Brain microvascular endothelial cell (primary cell): ENCODE data around the gene MORF4L1.

Source experiments
- DNase-seq: peaks from one replicate; pipeline ENCODE4 v3.0.0-alpha.2; 2020
- H3K27ac ChIP-seq: fragments of 250-450 bp; sonication (Bioruptor Pico); 2 replicates; pipeline ENCODE4 v1.5.1; 2020; ENCODE audit warnings: mild to moderate bottlenecking, moderate library complexity
- H3K27me3 ChIP-seq: fragments of 250-450 bp; sonication (Bioruptor Pico); replicated peaks from 2 replicates; pipeline ENCODE4 v1.5.1; 2020; ENCODE audit warnings: mild to moderate bottlenecking
- H3K36me3 ChIP-seq: fragments of 250-450 bp; sonication (Bioruptor Pico); replicated peaks from 2 replicates; pipeline ENCODE4 v1.5.1; 2020; ENCODE audit warnings: mild to moderate bottlenecking
- H3K4me3 ChIP-seq: 2 replicates; pipeline ENCODE4 v1.5.1; 2011; ENCODE audit warnings: low read depth, mild to moderate bottlenecking, control low read depth, low read length, moderate library complexity
- CTCF ChIP-seq: IDR thresholded peaks from 2 replicates; pipeline ENCODE4 v1.5.1; 2011; ENCODE audit warnings: low read depth, mild to moderate bottlenecking, moderate library complexity, low read length, control low read depth, inconsistent platforms; ENCODE audit errors: missing control alignments
- in situ Hi-C: cut with HindIII; loops from 2 replicates; pipeline ENCODE4 v1.10.0; 2017; ENCODE audit warnings: low sequenced_read_pairs, low pct_ligation_motif_present

The MORF4L1 gene

GRCh38 chr15:78913012-78913411, 40.3 kb downstream of the MORF4L1 start:
- in situ Hi-C loops, result no loop called here

GRCh38 chr15:78914027-78914764, 41.5 kb downstream of the MORF4L1 start:
- peak; percentile 63 for TF ChIP-seq CTCF
- no peak for DNase-seq
- in situ Hi-C loops, result no loop called here
- peaks cover 59% of the 10 kb centered on the region for H3K36me3 ChIP-seq
- H3K4me3 ChIP-seq, result no peak overlapping the region
- H3K27me3 ChIP-seq, result no peaks in the 10 kb centered on the region
- H3K27ac ChIP-seq, result no peak overlapping the region

More at GRCh38 chr15:78913012-78913411, 40.3 kb downstream of the MORF4L1 start:
- no peak for DNase-seq
- Histone ChIP-seq H3K4me3 (no peak overlapping the region), H3K27ac (no peak overlapping the region), H3K27me3 (no peaks in the 10 kb centered on the region), H3K36me3 (peaks cover 57% of the 10 kb centered on the region)
- TF ChIP-seq CTCF, result no peak

GRCh38 chr15:78915341-78916087, 42.8 kb downstream of the MORF4L1 start:
- in situ Hi-C loops, result no loop called here
- no peak for DNase-seq
- no peak overlapping the region for H3K4me3 ChIP-seq
- no peak overlapping the region for H3K27ac ChIP-seq
- peaks cover 57% of the 10 kb centered on the region for H3K36me3 ChIP-seq
- no peaks in the 10 kb centered on the region for H3K27me3 ChIP-seq
- no peak for TF ChIP-seq CTCF

GRCh38 chr15:78916088-78916487, 43.4 kb downstream of the MORF4L1 start:
- no peak for DNase-seq
- in situ Hi-C loops, result no loop called here
- no peaks in the 10 kb centered on the region for H3K27me3 ChIP-seq
- H3K4me3 ChIP-seq, result no peak overlapping the region
- TF ChIP-seq CTCF, result no peak
- peaks cover 56% of the 10 kb centered on the region for H3K36me3 ChIP-seq
- H3K27ac ChIP-seq, result no peak overlapping the region

- no peak overlapping the region for H3K27ac ChIP-seq
- H3K4me3 ChIP-seq, result no peak overlapping the region
- peaks cover 56% of the 10 kb centered on the region for H3K36me3 ChIP-seq
- in situ Hi-C loops, result no loop called here
- no peaks in the 10 kb centered on the region for H3K27me3 ChIP-seq
- no peak for DNase-seq
- TF ChIP-seq CTCF, result no peak
Measured at GRCh38 chr15:78917888-78918287, 45.2 kb downstream of the MORF4L1 start.

- H3K36me3 ChIP-seq, result peaks cover 45% of the 10 kb centered on the region
- no peaks in the 10 kb centered on the region for H3K27me3 ChIP-seq
- in situ Hi-C loops, result no loop called here
- H3K4me3 ChIP-seq, result no peak overlapping the region
- H3K27ac ChIP-seq, result no peak overlapping the region
- no peak for DNase-seq
- TF ChIP-seq CTCF, result no peak
Measured at GRCh38 chr15:78921517-78921916, 48.8 kb downstream of the MORF4L1 start.
